ENCODE data around the gene TP53RK.

The TP53RK gene

DNA sequence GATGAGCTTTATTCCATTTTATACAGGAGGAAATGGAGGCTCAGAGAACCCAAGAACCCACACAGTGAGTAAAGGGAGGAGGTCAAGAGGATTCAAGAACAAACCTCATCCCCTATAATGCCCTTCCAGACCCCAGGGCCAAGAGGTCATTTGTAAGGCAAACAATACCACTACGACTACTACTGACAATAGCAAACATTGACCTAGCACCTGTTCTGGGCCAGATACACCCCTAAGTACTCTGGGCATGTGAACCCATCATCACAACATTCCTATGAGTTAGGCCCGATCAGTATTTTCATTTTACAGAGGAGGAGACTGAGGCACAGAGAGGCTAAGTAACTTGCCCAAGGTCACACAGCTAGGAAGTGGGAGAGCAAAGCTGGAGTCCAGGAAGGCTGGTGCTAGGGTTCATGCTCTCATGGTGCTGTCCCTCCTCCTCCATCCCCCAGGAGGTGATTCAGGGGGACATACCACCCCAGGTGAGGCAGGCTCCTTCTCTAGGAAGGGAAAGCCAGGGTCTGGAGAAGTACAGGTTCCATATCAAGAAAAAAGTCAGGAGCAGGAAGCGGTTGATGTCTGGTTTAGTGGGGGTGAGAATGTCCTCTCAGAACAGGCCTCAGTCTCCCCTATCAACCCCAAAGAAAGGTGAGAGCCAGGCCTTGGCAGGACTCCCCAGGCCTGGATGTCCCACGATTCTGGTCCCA lies 51.7 kb downstream of the TP53RK start:
- DNase-seq, result no peak

DNA sequence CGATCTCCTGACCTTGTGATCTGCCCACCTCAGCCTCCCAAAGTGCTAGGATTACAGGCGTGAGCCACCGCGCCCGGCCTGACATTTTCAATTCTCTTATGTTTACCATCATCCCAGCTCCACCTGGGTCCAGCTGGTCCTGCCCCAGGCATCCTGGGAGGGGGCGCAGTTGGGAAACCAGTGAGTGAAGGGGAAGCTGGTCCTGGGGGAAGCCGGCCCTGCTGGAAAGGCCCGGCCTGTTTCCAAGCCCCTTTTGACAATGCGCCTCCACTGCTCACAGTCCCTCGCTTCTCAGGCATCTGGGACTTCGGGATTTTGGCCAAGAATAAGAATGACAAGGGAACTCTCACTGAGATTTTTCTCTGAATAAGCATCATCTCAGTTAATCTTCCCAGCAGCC lies 52.2 kb downstream of the TP53RK start:
- no peak for DNase-seq

DNA sequence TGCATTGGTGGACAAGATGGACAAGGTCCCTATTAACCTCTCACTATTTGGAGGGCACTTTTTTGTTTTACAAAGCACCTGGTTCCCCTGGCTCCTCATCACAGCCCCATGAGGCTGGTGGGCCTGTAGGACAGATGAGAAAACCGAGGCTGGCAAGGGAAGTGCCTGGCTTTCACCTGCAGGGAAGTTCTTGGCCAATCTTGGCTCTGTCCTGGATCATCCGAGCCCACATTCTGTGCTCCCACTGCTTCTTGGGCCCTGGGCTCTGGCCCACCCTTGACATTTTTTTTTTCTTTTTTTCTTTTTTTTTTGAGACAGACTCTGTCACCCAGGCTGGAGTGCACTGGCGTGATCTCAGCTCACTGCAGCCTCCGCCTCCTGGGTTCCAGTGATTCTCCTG lies 52.7 kb downstream of the TP53RK start:
- DNase-seq, result no peak

DNA sequence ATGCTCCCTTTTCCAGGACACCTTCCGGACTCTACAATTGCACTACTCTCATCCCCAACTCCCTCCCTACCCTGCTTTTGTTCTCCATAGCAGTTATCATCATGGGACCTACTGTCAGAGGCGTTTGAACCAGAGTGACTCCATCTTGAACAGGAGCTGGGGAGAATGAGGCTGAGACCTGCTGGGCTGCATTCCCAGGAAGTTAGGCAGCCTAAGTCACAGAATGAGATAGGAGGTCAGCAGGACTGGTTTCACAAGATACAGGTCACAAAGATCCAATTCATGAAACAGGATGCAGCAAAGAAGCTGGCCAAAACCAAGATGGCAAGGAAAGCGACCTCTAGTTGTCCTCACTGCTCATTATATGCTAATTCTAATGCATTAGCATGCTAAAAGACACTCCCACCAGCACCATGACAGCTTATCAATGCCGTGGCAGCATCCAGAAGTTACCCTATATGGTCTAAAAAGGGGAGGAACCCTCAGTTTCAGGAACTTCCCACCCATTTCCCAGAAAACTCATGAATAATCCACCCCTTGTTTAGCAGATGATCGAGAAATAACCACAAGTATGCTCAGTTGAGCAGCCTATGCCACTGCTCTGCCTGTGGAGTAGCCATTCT lies 53.6 kb downstream of the TP53RK start:
- no peak for DNase-seq

DNA sequence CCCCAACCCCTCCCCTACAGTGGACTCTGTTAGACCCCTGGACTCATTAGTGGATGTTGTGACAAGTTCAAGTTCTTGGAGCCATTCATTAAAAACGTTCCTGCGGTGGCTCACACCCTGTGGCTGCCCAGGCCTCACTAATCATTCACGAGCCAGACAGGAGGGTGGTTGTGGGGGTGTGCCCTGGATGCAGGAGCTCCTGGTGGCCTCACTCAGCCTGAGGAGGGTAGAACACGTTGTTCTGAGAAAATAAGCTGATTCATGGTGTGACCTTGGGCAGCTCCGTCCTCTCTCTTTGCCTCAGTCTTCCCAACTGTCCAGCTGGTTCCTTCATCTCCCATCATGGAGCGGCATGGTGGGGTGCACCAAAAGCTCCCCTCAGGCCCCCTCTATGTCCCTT lies 54.7 kb downstream of the TP53RK start:
- no peak for DNase-seq
